Measurements from ENCODE around the gene RPRD1B.

Gene RPRD1B

DNA sequence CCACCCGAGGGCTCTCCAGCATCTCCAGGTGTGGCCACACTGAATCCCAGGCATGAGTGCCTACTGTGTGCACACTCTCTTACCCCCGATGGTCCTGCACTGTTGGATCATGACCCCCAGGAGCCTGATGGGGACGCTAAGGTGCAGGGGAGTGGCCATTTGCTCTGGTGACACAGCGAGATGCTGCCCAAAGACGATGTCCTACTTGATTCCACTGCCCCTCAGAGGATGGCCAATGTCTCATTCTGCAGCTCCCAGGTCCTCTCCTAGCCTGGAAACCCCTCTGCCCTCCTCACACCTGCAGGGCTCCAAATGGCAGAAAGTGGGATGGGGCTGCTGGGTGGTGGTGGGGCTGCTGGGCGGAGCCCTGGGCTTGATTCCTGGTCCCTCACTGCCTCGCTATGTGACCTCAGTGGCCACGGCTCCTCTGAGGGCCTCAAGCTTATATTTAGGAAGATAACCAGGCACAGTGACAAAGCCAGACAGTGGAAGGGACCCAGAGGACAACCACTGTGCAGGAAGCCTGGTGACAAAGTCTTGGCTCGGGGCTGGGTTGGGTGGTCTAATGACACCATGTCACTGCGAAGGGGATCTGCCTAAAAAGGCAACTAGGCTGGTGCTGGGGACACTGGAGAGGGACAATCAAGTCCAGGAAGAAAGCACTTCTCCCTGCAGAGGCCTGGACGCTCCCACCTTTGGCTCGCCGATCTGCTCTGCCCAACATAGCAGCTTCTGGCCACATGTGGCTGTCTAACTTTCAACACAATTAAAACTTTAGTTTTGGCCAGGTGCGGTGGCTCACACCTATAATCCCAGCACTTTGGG, 103.1 kb downstream of the RPRD1B start:
- no peak for DNase-seq (ENCODE audit: low read depth)

DNA sequence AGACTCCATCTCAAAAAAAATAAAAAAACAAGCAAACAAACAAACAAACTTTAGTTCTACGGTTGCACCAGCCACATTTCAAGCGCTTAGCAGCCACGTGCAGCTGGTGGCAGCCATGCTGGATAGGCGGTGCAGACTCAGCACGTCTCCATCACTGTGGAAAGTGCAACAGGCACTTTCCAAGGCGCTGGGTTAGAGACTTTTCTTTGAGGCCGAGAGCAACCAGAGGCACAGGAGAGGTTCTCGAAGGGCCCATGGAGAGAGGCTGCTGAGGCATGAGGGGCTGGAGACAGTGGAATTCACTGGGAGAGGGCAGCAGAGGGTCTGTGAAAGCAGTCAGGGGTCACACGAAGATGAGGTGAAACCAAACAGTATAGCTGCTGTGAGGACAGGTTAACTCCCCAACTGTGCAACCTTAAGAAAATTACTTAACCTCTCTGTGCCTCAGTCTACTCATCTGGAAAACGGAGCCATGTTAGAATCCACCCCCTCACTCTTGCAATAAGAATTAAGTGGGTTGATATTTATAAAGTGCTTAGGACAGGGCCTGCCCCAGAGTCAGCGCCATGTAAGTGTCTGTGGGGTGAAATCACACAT, 104.0 kb downstream of the RPRD1B start:
- no peak for DNase-seq (ENCODE audit: low read depth)

DNA sequence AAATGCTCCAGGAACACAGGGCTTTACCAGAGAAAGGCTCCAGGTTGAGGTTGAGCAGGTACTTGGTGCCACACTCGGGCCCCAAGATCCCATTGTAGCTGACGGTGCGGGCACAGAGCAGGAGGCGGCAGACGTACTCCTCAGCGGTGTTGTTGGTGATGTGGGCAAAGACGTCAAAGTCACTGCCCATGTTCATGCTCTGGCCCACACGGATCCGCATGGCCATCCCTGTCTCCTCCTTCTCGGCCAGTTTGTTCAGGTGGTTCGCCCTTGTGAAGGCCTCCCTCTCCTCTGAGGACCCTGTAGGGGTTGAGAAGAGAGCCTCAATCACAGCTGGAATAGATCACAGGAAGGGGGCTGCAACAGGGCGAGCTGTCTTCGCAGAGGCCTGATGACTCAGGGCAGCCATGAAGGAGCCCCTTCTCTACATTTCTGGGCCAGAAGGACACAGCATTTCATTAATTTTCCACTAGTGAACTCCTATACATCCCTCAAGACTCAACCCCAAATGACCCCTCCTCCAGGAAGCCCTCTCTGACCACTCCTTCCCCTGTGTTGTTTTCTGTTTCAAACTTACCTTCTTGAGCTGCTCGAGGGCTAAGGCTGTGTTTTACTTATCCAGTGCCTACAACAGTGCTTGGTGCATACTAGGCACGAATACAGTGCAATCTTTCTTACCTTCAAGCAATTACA, 104.7 kb downstream of the RPRD1B start:
- no peak for DNase-seq (ENCODE audit: low read depth)

- DNase-seq (ENCODE audit: low read depth) = no peak
Observed at GRCh38 chr20:38139156-38139912, 105.8 kb downstream of the RPRD1B start.

DNA sequence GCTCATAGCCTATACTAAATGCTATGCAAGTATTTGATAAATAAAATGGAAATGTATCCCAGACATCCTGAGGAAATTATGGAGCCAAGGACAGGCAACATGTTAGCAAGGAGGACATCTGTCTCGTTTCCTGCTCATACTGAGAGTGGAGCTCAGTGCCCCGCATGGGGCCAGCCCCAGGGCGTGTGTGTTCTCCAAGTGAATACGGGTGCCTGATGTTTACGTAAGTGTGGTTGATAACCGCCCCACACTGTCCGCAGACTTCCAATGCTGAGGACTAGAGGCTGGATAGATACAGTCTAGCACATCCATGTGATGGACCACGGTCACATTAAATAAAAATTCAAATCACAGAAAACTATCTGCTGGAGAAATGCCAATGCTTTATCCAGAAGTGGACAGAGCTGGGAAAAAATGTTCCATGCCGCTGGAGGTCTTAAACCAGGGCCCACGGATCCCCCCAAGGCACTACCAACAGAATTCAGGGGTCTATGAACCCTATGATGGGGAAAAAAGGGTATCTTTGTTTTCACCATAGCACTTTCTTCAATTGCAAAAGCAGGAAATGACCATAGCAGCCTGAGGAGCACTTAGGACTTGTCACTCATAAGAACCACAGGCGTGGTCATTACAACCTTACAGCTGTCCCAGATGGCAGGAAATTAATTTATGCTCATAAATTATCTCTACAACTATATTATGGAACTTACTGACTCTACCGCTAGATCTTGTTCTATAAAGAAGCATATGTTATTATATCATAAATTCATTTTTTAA, 106.6 kb downstream of the RPRD1B start:
- peak; percentile 79 for DNase-seq (ENCODE audit: low read depth)

GRCh38 chr20:38141204-38141888, 107.8 kb downstream of the RPRD1B start:
- no peak for DNase-seq (ENCODE audit: low read depth)

All from EH (cell line).